ENCODE measurements around the gene MUC13.

The MUC13 gene

DNA sequence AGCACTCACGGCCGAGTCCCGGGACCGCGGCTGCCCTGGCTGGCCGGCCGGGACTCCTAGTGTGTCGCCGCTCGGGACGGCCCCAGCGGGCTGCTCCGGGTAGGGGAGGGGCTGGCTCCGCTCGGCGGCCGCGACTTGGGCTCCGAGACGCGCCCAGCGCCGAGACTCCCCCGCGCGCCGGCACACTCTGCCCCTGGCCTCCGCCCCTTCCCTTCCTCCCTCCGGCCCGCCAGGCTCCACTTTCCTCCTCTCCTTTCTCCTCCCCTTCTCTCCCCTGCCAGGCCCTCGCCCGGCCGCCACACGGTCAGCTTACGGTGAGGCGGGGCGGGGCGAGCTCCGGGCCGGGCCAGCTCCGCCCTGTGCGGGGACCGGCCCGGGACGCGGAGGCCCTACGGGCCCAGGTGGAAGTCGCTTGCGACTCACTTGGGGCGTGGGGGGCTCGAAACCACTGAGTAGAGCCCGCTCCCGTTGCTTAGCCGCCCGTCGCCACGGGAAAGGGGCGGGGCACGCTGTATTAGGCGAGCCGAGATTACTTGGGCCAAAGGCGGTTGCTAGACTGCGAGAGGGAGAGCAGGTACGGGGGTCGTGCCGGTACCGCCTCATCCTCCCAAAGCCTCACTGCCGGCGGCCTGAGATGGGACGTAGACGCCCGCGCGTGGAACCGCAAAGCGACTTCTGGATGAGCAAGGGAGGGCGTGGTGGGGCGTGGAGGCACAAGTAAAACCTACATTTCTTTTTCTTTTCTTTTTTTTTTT is 47.2 kb downstream of the MUC13 start, which contains the start of gene ITGB5:
Gene ITGB5 (minus strand): TSS at position 189 of the 755 bp plus-strand sequence. CDS start 365 bp downstream, outside the sequence.
- no peaks in the 10 kb centered on the region for H3K9me3 ChIP-seq
- H3K4me1 ChIP-seq, result peaks cover 0 to 41% (median 28%) of the 10 kb centered on the region in 4 donors
- H3K36me3 ChIP-seq, result no peaks in the 10 kb centered on the region
- H3K27me3 ChIP-seq, result no peaks in the 10 kb centered on the region
- intact Hi-C loops (cut with DNase I; ENCODE audit: low total_unique reads), result loop anchor here (5.0 to 10.0 kb wide), 2 partner anchors 53 to 110 kb away; no protein-coding TSS in a partner anchor
- DNase-seq, result peak; percentile 88 to 95
- H3K27ac ChIP-seq, result peak within 1 kb of the TSS; percentile 98 to 99
- TF ChIP-seq, protein P1, sequence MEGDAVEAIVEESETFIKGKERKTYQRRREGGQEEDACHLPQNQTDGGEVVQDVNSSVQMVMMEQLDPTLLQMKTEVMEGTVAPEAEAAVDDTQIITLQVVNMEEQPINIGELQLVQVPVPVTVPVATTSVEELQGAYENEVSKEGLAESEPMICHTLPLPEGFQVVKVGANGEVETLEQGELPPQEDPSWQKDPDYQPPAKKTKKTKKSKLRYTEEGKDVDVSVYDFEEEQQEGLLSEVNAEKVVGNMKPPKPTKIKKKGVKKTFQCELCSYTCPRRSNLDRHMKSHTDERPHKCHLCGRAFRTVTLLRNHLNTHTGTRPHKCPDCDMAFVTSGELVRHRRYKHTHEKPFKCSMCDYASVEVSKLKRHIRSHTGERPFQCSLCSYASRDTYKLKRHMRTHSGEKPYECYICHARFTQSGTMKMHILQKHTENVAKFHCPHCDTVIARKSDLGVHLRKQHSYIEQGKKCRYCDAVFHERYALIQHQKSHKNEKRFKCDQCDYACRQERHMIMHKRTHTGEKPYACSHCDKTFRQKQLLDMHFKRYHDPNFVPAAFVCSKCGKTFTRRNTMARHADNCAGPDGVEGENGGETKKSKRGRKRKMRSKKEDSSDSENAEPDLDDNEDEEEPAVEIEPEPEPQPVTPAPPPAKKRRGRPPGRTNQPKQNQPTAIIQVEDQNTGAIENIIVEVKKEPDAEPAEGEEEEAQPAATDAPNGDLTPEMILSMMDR (IDR thresholded peaks at IDR 0.05), result no peak
- peak within 1 kb of the TSS; percentile 93 to 94 for H3K4me3 ChIP-seq

DNA sequence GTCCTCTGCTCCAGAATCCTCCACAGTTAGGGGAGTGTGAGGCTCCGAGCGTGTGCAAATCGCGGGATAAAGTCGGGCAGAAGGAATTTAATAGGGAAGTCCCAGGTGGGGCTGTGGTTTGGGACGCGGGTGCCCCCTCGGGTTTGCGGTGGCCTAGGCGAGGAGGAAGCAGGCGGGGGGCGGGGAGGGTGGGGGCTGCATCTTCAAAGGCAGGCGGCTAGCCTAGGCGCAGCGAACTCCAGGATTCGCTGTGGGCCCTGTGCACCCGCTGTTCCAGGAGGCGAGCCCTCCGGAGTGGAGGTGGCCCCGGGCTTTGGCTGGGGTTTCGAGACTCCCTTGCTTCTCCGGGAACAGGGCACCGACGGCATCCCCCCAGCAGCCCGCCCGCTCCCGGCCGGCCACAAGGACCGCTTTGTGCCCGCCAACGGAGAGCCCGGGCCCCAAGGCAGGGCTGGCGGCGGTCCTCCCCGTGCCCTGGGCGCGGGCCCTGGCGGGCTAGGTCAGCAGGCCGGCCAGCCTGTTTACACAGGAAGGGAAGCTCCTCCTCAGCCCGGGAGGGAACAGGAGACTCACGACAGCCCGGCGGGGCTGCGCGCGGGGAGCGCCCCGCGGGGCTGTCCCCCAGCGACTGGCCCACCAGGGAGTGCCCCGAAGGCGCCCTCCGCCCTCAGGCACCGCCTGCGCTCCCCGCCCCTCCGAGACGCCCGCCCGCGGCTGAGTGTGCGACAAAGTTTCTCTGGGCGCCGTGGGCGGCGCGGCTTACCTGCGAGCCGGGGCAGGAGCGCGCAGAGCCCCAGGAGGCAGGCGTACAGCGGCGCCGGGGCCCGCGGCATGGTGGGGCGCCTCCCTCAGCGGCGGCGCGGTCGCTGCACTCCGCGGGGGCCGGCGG is 48.1 kb downstream of the MUC13 start:
- DNase-seq, result peak; percentile 62 to 82
- Histone ChIP-seq H3K27me3 (no peaks in the 10 kb centered on the region), H3K4me3 (peak overlapping the region; percentile 93 to 94), H3K4me1 (peaks cover 0 to 50% (median 32%) of the 10 kb centered on the region in 4 donors), H3K36me3 (no peaks in the 10 kb centered on the region), H3K9me3 (no peaks in the 10 kb centered on the region), H3K27ac (peak overlapping the region; percentile 98 to 99)
- TF ChIP-seq, protein P1 (IDR thresholded peaks at IDR 0.05), result no peak
- intact Hi-C loops (cut with DNase I; ENCODE audit: low total_unique reads), result loop anchor here (5.0 to 10.0 kb wide), 2 partner anchors 52 to 109 kb away; no protein-coding TSS in a partner anchor

DNA sequence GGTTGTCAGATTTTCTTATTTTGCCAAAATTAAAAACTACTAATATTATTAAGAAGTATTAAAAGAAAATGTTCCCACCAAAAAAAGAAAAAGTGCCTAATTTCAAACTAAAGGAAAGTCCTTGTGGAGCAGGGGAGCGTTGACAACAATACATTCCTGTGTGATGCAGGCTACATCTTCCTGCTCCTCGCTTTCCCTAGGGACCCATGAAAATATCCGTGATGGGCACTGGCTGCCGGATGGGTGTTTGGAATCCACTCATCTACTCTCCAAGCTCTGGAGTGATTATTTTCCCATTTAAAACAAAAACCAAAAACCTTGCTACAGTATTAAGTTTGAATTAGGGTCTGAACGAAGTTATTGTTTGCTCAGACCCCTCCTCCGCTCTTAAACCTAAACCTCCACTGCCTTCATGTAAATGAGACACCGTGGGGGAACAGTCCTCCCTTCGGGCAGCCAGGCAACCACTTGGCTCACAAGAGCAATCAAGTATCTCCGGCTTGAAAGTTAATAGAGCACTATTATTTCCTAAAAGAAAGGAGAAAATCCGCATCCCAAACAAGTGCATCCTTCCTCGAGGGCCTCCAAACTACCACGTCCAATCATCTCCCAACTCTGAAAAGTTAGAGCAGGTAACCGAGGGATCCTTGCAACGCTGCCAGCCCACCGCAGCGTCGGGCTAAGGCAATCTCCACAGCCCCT is 48.9 kb downstream of the MUC13 start:
- TF ChIP-seq, protein P1 (IDR thresholded peaks at IDR 0.05), result no peak
- Histone ChIP-seq H3K9me3 (no peaks in the 10 kb centered on the region), H3K27me3 (no peaks in the 10 kb centered on the region), H3K27ac (peak overlapping the region; percentile 98 to 99), H3K4me1 (peaks cover 0 to 58% (median 34%) of the 10 kb centered on the region in 4 donors), H3K36me3 (no peaks in the 10 kb centered on the region), H3K4me3 (peak overlapping the region; percentile 93 to 94)
- intact Hi-C loops (cut with DNase I; ENCODE audit: low total_unique reads), result loop anchor here (5.0 to 10.0 kb wide), 2 partner anchors 51 to 108 kb away; no protein-coding TSS in a partner anchor
- DNase-seq, result no peak

DNA sequence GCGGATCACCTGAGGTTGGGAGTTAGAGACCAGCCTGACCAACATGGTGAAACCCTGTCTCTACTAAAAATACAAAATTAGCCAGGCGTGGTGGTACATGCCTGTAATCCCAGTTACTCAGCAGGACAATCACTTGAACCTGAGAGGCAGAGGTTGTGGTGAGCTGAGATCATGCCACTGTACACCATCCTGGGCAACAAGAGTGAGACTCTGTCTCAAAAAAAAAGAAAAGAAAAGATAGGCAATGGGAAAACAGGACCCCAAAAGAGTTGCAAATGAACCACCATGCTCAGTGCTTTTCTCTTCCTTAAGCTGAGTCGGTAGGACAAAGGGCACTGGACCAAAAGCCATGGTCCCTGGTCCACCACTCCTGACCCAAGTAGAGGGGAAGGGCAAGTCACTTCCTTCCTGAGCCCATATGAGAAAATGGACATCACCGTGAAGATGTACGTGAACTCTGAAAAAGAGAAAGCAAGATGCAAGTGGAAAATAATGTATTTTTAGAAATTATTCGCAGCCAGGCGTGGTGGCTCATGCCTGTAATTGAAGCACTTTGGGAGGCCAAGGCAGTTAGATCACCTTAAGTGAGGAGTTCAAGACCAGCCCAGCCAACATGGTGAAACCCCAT is 50.0 kb downstream of the MUC13 start:
- intact Hi-C loops (cut with DNase I; ENCODE audit: low total_unique reads), result loop anchor here (5.0 to 10.0 kb wide), 2 partner anchors 50 to 107 kb away; no protein-coding TSS in a partner anchor
- H3K27ac ChIP-seq, result peak overlapping the region; percentile 98 to 99
- H3K4me3 ChIP-seq, result no peak overlapping the region
- no peaks in the 10 kb centered on the region for H3K36me3 ChIP-seq
- DNase-seq, result no peak
- peaks cover 0 to 68% (median 40%) of the 10 kb centered on the region in 4 donors for H3K4me1 ChIP-seq
- TF ChIP-seq, protein P1 (IDR thresholded peaks at IDR 0.05), result no peak
- no peaks in the 10 kb centered on the region for H3K27me3 ChIP-seq
- H3K9me3 ChIP-seq, result no peaks in the 10 kb centered on the region
